Endodermal cell (in vitro differentiated cells): ENCODE data around the gene NSA2. TPM values are rescaled to one million over a fixed set of nuclear protein-coding genes. Genes with fewer than 3 reads are reported as not detected.

Source experiments
- DNase-seq: peaks from one replicate; pipeline ENCODE4 v3.0.0-alpha.2; 2017
- H3K27ac ChIP-seq: 2 replicates; pipeline ENCODE4 v1.5.1; 2013; ENCODE audit warnings: mild to moderate bottlenecking, low read depth, low read length, moderate library complexity
- H3K27me3 ChIP-seq: 2 replicates; pipeline ENCODE4 v1.6.1; 2013; ENCODE audit warnings: mild to moderate bottlenecking, low read length, moderate library complexity; ENCODE audit not compliant: insufficient read depth, control insufficient read depth, poor library complexity, severe bottlenecking
- H3K36me3 ChIP-seq: 2 replicates; pipeline ENCODE4 v1.7.0; 2013; ENCODE audit warnings: mild to moderate bottlenecking, low read length, moderate library complexity; ENCODE audit not compliant: control insufficient read depth, insufficient read depth
- H3K4me1 ChIP-seq: one replicate; pipeline ENCODE4 v1.7.0; 2013; ENCODE audit warnings: low read length; ENCODE audit not compliant: control insufficient read depth, insufficient read depth
- H3K4me3 ChIP-seq: 2 replicates; pipeline ENCODE4 v1.5.1; 2013; ENCODE audit warnings: mild to moderate bottlenecking, low read length, moderate library complexity
- H3K9ac ChIP-seq: 2 replicates; pipeline ENCODE4 v1.6.1; 2013; ENCODE audit warnings: mild to moderate bottlenecking, low read length, moderate library complexity; ENCODE audit not compliant: poor library complexity, severe bottlenecking; ENCODE audit errors: extremely low read depth
- H3K9me3 ChIP-seq: 2 replicates; pipeline ENCODE4 v1.6.1; 2013; ENCODE audit warnings: mild to moderate bottlenecking, low read length, moderate library complexity; ENCODE audit not compliant: control insufficient read depth
- H3K27ac Mint-ChIP-seq: 2 replicates; pipeline ENCODE4 v1.8.0; 2020; ENCODE audit warnings: mixed read lengths
- H3K27me3 Mint-ChIP-seq: 2 replicates; pipeline ENCODE4 v1.8.0; 2021; ENCODE audit warnings: mild to moderate bottlenecking, mixed read lengths; ENCODE audit not compliant: insufficient read depth
- H3K36me3 Mint-ChIP-seq: 2 replicates; pipeline ENCODE4 v1.8.0; 2020; ENCODE audit warnings: low read depth, mixed read lengths
- H3K4me1 Mint-ChIP-seq: 2 replicates; pipeline ENCODE4 v1.8.0; 2020; ENCODE audit warnings: mixed read lengths
- H3K4me3 Mint-ChIP-seq: 2 replicates; pipeline ENCODE4 v1.8.0; 2020; ENCODE audit warnings: mild to moderate bottlenecking, moderate library complexity, mixed read lengths
- H3K9me3 Mint-ChIP-seq: 2 replicates; pipeline ENCODE4 v1.8.0; 2020; ENCODE audit warnings: mild to moderate bottlenecking, mixed read lengths
- CTCF ChIP-seq: fragments of 200-600 bp; sonication (generic); conservative IDR thresholded peaks from 2 replicates; pipeline ENCODE4 v1.5.0; 2021; ENCODE audit warnings: antibody characterized with exemption, mild to moderate bottlenecking
- WGBS, 2 experiments: methylation state at CpG; one replicate each; pipeline versions ENCODE4 v1.1.5 to v1.1.7; 2013; ENCODE audit warnings: missing lambda C conversion rate in 2 of 2, mixed read lengths in 1 of 2; ENCODE audit not compliant: insufficient coverage in 1 of 2, insufficient read length in 1 of 2; 5-methylcytosine and 5-hydroxymethylcytosine counted together
- total RNA-seq, 2 donors: library from RNA; stranded (reverse); fragmentation: NEBNext Ultra II Directional in 1 of 2; extraction: Animal tissue kit (Norgen Biotek cat#: 25700) in 1 of 2; gene quantifications; 2 replicates in 1 of 2; 3 replicates in 1 of 2; pipeline ENCODE4 v1.2.1, GENCODE V29; 2021

The NSA2 gene
- total RNA-seq, 2 donors from 2014 or later, result 53.1 to 62.8 TPM

DNA sequence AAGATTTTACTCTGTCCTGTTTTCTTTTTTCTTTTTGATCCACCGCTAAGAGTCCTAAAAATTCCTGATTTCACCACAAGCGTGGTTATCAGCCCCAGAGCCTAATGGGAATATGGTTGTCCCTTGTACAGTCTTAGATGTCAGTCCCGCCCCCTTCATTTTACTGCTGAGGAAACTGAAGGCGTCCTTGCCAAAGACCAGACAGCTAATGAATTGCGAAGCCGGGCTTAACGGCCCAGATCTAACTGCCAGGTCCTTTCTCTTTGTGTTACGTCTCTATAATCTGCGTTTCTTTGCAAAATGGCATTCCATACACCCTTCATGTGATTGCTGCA lies 497 bp downstream of the NSA2 start:
- no peaks in the 10 kb centered on the region for H3K27me3 ChIP-seq
- H3K4me3 ChIP-seq, result peak overlapping the region; percentile 98
- no peaks in the 10 kb centered on the region for H3K9me3 ChIP-seq
- no peak for TF ChIP-seq CTCF
- Mint-ChIP-seq H3K36me3 (peaks cover 41% of the 10 kb centered on the region), H3K9me3 (no peaks in the 10 kb centered on the region), H3K27ac (peak overlapping the region; percentile 97), H3K27me3 (no peaks in the 10 kb centered on the region), H3K4me1 (peaks cover 16% of the 10 kb centered on the region), H3K4me3 (peak overlapping the region; percentile 98)
- H3K9ac ChIP-seq, result peak overlapping the region; percentile 87
- 0 to 3% methylated on average over 7 to 9 of the region's 9 CpGs for WGBS, 2 experiments
- H3K36me3 ChIP-seq, result peaks cover 40% of the 10 kb centered on the region
- H3K4me1 ChIP-seq, result peaks cover 3% of the 10 kb centered on the region
- no peak overlapping the region for H3K27ac ChIP-seq
- peak; percentile 55 for DNase-seq

- DNase-seq, result no peak
- no peak overlapping the region for H3K27ac ChIP-seq
- WGBS, 2 experiments, result 94 to 98% methylated on average over 2 to 7 of the region's 7 CpGs
- H3K36me3 ChIP-seq, result peaks cover 75% of the 10 kb centered on the region
- H3K27me3 Mint-ChIP-seq, result no peaks in the 10 kb centered on the region
- no peaks in the 10 kb centered on the region for H3K9me3 Mint-ChIP-seq
- H3K4me1 Mint-ChIP-seq, result peaks cover 5% of the 10 kb centered on the region
- H3K9ac ChIP-seq, result no peak overlapping the region
- H3K27ac Mint-ChIP-seq, result peak overlapping the region; percentile 61
- no peak overlapping the region for H3K4me3 Mint-ChIP-seq
- no peaks in the 10 kb centered on the region for H3K27me3 ChIP-seq
- H3K4me1 ChIP-seq, result peaks cover 2% of the 10 kb centered on the region
- peaks cover 56% of the 10 kb centered on the region for H3K36me3 Mint-ChIP-seq
- no peak for TF ChIP-seq CTCF
- no peaks in the 10 kb centered on the region for H3K9me3 ChIP-seq
- no peak overlapping the region for H3K4me3 ChIP-seq
Measured at GRCh38 chr5:74772359-74772758, 5.3 kb downstream of the NSA2 start.

DNA sequence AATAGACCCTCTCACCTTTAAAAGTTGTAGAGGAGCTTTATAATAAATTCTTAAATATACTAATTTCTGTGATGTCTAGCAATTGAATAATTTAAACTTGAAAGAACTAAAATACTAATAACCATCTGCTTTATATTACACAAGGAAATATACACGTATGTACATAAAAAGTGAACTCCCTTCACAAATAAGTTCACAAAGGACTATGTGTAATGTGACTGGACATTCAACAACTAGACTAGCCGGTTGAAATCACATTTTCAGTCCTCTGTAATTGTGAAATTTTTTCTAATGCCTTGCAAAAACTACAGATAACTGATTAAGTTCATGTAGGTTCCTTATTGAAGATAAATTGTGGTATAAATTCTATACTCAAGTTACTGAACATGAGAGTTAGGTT lies 11.6 kb downstream of the NSA2 start:
- Mint-ChIP-seq H3K27me3 (no peaks in the 10 kb centered on the region), H3K4me3 (no peak overlapping the region), H3K9me3 (no peaks in the 10 kb centered on the region), H3K36me3 (peaks cover 47% of the 10 kb centered on the region), H3K27ac (no peak overlapping the region), H3K4me1 (no peaks in the 10 kb centered on the region)
- Histone ChIP-seq H3K36me3 (peaks cover 91% of the 10 kb centered on the region), H3K4me3 (no peak overlapping the region), H3K27me3 (no peaks in the 10 kb centered on the region), H3K4me1 (no peaks in the 10 kb centered on the region), H3K9me3 (no peaks in the 10 kb centered on the region), H3K27ac (no peak overlapping the region), H3K9ac (no peak overlapping the region)
- TF ChIP-seq CTCF, result no peak
- DNase-seq, result no peak
- 97 to 100% methylated on average over 2 of the region's 2 CpGs for WGBS, 2 experiments
